ENCODE measurements around the gene ODAD3.

Gene ODAD3

DNA sequence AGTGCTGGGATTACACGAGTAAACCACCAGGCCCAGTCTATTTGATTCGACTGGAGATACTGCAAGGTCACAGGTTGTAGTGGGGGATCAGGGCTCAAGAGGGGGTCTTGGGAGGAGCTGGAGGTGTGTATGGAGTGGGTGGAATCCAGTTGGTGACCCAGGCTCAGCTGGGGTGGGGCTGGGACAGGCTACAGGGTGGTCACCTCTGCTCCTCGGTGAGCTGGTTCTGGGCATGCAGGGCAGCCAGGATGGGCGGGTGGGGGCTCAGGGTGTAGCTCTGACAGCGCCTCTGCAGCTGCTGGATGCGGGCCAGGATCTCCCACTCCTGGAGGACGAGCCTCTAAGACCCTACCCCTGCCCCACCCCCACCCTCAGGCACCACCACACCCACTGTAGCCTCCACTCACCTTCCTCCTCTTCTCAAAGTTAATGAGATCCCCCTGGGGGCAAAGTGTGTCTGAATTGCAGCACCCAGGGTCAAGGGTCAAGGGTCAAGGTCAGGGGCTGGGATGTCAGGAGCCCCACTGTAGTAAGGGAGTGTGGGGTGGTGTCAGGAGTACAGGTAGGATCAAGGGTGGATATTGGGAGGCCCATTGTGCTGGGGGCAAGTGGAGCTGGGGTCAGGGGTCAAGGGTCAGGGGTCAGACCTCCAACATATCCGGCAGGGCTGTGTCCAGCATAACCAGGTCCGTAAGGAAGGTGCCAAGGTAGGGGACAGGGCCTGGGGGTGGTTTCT is 32.9 kb downstream of the ODAD3 start:
- Histone ChIP-seq H3K36me3 (ENCODE audit: control insufficient read depth in 1 of 2, insufficient read depth in 2 of 2, low read depth in 1 of 2, low read length in 2 of 2) (no peaks in the 10 kb centered on the region), H3K18ac (ENCODE audit: low read depth in 1 of 2, low read length in 2 of 2) (no peak overlapping the region), H2BK120ac (ENCODE audit: low read depth, low read length) (no peak overlapping the region), H3K4ac (ENCODE audit: low read depth in 1 of 2, low read length in 2 of 2) (no peak overlapping the region), H3K4me1 (ENCODE audit: control insufficient read depth, insufficient read depth, low read depth, low read length) (peaks cover 2% of the 10 kb centered on the region), H2BK12ac (ENCODE audit: low read length in 2 of 2) (no peak overlapping the region), H3K27ac (ENCODE audit: low read length, poor library complexity, severe bottlenecking) (no peak overlapping the region), H3K4me2 (ENCODE audit: low read length, poor library complexity, severe bottlenecking) (no peak overlapping the region), H3K4me3 (ENCODE audit: insufficient read depth in 1 of 2, low read depth in 1 of 2, low read length in 2 of 2) (no peak overlapping the region), H3K14ac (ENCODE audit: low read length in 2 of 2) (no peak overlapping the region), H4K91ac (ENCODE audit: low read length) (no peak overlapping the region), H2AK5ac (ENCODE audit: low read length, severe bottlenecking) (no peak overlapping the region), H3K9ac (ENCODE audit: low read length) (no peak overlapping the region), H3K9me3 (ENCODE audit: control insufficient read depth, low read length) (no peaks in the 10 kb centered on the region), H3K79me1 (replicated peaks; ENCODE audit: low read length, poor library complexity, severe bottlenecking) (no peaks in the 10 kb centered on the region), H4K8ac (ENCODE audit: low read length) (no peak overlapping the region), H3K23ac (ENCODE audit: low read length in 2 of 2) (no peak overlapping the region), H2BK5ac (ENCODE audit: low read depth, low read length, poor library complexity, severe bottlenecking) (no peak overlapping the region), H3K27me3 (ENCODE audit: control insufficient read depth in 1 of 2, insufficient read depth in 1 of 2, low read length in 2 of 2) (peaks cover 10% of the 10 kb centered on the region in 2 experiments), H2AFZ (ENCODE audit: low read depth, low read length) (no peak overlapping the region), H2BK15ac (ENCODE audit: low read depth, poor library complexity, severe bottlenecking) (no peak overlapping the region)
- DNase-seq = no peak
- WGBS = 91% methylated on average over 5 of the region's 9 CpGs

DNA sequence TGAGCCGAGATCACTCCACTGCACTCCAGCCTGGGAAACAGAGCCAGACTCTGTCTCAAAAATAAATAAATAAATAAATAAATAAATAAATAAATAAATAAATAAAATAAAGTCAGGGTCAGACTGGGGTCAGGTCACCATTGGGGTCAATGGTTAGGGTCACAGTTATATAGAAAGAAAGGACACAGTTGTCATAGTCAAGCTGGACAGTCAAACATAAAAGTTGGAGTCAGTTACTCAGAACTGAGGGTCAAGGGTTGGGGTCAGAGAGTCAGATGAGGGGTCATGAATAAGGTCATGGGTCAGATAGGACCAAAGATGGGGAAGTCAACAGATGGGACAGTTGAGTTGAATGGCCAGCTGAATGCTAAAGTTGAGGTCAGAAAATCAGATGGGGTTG is 34.1 kb downstream of the ODAD3 start:
- Histone ChIP-seq H3K4me1 (ENCODE audit: control insufficient read depth, insufficient read depth, low read depth, low read length) (no peaks in the 10 kb centered on the region), H3K14ac (ENCODE audit: low read length in 2 of 2) (no peak overlapping the region), H2BK120ac (ENCODE audit: low read depth, low read length) (no peak overlapping the region), H2BK12ac (ENCODE audit: low read length in 2 of 2) (no peak overlapping the region), H3K36me3 (ENCODE audit: control insufficient read depth in 1 of 2, insufficient read depth in 2 of 2, low read depth in 1 of 2, low read length in 2 of 2) (no peaks in the 10 kb centered on the region), H4K91ac (ENCODE audit: low read length) (no peak overlapping the region), H3K9me3 (ENCODE audit: control insufficient read depth, low read length) (no peaks in the 10 kb centered on the region), H2BK15ac (ENCODE audit: low read depth, poor library complexity, severe bottlenecking) (no peak overlapping the region), H2AFZ (ENCODE audit: low read depth, low read length) (no peak overlapping the region), H3K4ac (ENCODE audit: low read depth in 1 of 2, low read length in 2 of 2) (no peak overlapping the region), H3K4me2 (ENCODE audit: low read length, poor library complexity, severe bottlenecking) (no peak overlapping the region), H3K23ac (ENCODE audit: low read length in 2 of 2) (no peak overlapping the region), H3K18ac (ENCODE audit: low read depth in 1 of 2, low read length in 2 of 2) (no peak overlapping the region), H3K79me1 (replicated peaks; ENCODE audit: low read length, poor library complexity, severe bottlenecking) (no peaks in the 10 kb centered on the region), H3K9ac (ENCODE audit: low read length) (no peak overlapping the region), H4K8ac (ENCODE audit: low read length) (no peak overlapping the region), H2BK5ac (ENCODE audit: low read depth, low read length, poor library complexity, severe bottlenecking) (no peak overlapping the region), H3K27ac (ENCODE audit: low read length, poor library complexity, severe bottlenecking) (no peak overlapping the region), H3K27me3 (ENCODE audit: control insufficient read depth in 1 of 2, insufficient read depth in 1 of 2, low read length in 2 of 2) (peaks cover 0 to under 1% of the 10 kb centered on the region in 2 experiments), H3K4me3 (ENCODE audit: insufficient read depth in 1 of 2, low read depth in 1 of 2, low read length in 2 of 2) (no peak overlapping the region), H2AK5ac (ENCODE audit: low read length, severe bottlenecking) (no peak overlapping the region)
- no peak for DNase-seq
- no CpG with 5 or more reads among the region's 1 CpG for WGBS

DNA sequence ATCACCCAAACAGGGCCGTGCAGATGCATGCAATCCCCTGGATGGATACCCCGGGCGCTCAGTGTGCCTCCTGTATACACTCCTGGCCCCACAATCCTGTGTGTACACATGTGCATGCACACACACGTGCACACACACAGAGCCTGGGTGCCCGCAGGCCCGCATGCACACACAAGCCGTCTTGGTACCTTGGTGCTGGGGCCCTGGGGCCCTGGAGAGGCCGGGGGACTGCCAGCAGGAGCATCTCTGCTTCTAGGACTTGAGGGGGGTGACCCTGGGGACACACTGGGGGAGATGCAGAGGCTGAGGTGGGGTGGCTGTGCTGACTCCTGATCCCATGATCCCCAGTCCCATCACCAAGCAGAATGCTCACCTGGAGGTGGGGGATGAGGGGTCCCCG is 35.3 kb downstream of the ODAD3 start:
- no peak for DNase-seq
- Histone ChIP-seq H3K4me1 (ENCODE audit: control insufficient read depth, insufficient read depth, low read depth, low read length) (no peaks in the 10 kb centered on the region), H3K14ac (ENCODE audit: low read length in 2 of 2) (no peak overlapping the region), H3K4me2 (ENCODE audit: low read length, poor library complexity, severe bottlenecking) (no peak overlapping the region), H4K91ac (ENCODE audit: low read length) (no peak overlapping the region), H2AK5ac (ENCODE audit: low read length, severe bottlenecking) (no peak overlapping the region), H4K8ac (ENCODE audit: low read length) (no peak overlapping the region), H2AFZ (ENCODE audit: low read depth, low read length) (no peak overlapping the region), H2BK120ac (ENCODE audit: low read depth, low read length) (no peak overlapping the region), H3K36me3 (ENCODE audit: control insufficient read depth in 1 of 2, insufficient read depth in 2 of 2, low read depth in 1 of 2, low read length in 2 of 2) (no peaks in the 10 kb centered on the region), H3K4me3 (ENCODE audit: insufficient read depth in 1 of 2, low read depth in 1 of 2, low read length in 2 of 2) (no peak overlapping the region), H3K27me3 (ENCODE audit: control insufficient read depth in 1 of 2, insufficient read depth in 1 of 2, low read length in 2 of 2) (no peaks in the 10 kb centered on the region), H3K9me3 (ENCODE audit: control insufficient read depth, low read length) (no peaks in the 10 kb centered on the region), H3K9ac (ENCODE audit: low read length) (no peak overlapping the region), H2BK15ac (ENCODE audit: low read depth, poor library complexity, severe bottlenecking) (no peak overlapping the region), H3K18ac (ENCODE audit: low read depth in 1 of 2, low read length in 2 of 2) (no peak overlapping the region), H3K4ac (ENCODE audit: low read depth in 1 of 2, low read length in 2 of 2) (no peak overlapping the region), H2BK12ac (ENCODE audit: low read length in 2 of 2) (no peak overlapping the region), H2BK5ac (ENCODE audit: low read depth, low read length, poor library complexity, severe bottlenecking) (no peak overlapping the region), H3K23ac (ENCODE audit: low read length in 2 of 2) (no peak overlapping the region), H3K79me1 (replicated peaks; ENCODE audit: low read length, poor library complexity, severe bottlenecking) (no peaks in the 10 kb centered on the region), H3K27ac (ENCODE audit: low read length, poor library complexity, severe bottlenecking) (no peak overlapping the region)
- 93% methylated on average over 8 of the region's 9 CpGs for WGBS

DNA sequence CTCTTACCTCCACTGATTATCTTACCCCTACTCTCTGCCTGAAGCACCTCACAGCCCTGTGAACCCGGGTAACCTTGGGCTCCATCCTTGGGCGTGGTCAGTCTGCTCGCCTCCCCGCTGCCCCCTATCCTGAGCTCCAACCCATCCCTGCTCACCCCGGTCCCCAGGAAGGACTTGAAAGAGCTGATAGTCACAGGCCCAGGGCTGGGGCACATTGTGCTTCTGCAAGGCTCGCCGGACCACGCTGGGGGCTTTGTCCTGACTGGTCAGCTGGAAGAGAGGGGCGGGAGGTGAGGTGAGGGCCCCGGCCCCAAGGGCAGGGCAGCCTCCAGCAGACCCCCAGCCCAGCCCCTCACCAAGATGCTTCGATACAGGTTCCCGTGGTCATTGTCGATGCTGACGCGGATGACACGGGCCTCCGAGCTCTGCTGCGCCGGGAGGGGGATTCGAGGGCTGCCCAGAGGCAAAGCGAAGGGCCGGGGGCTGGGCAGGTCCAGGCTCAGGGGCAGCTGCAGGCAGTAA is 37.8 kb downstream of the ODAD3 start:
- 95% methylated on average over 22 of the region's 22 CpGs for WGBS
- Histone ChIP-seq H3K36me3 (ENCODE audit: control insufficient read depth in 1 of 2, insufficient read depth in 2 of 2, low read depth in 1 of 2, low read length in 2 of 2) (no peaks in the 10 kb centered on the region), H2BK5ac (ENCODE audit: low read depth, low read length, poor library complexity, severe bottlenecking) (no peak overlapping the region), H4K8ac (ENCODE audit: low read length) (no peak overlapping the region), H3K27me3 (ENCODE audit: control insufficient read depth in 1 of 2, insufficient read depth in 1 of 2, low read length in 2 of 2) (peaks cover 0 to 6% of the 10 kb centered on the region in 2 experiments), H3K4me3 (ENCODE audit: insufficient read depth in 1 of 2, low read depth in 1 of 2, low read length in 2 of 2) (no peak overlapping the region), H3K4me1 (ENCODE audit: control insufficient read depth, insufficient read depth, low read depth, low read length) (no peaks in the 10 kb centered on the region), H4K91ac (ENCODE audit: low read length) (no peak overlapping the region), H3K23ac (ENCODE audit: low read length in 2 of 2) (no peak overlapping the region), H3K14ac (ENCODE audit: low read length in 2 of 2) (no peak overlapping the region), H2BK120ac (ENCODE audit: low read depth, low read length) (no peak overlapping the region), H2BK12ac (ENCODE audit: low read length in 2 of 2) (no peak overlapping the region), H3K9ac (ENCODE audit: low read length) (no peak overlapping the region), H3K4ac (ENCODE audit: low read depth in 1 of 2, low read length in 2 of 2) (no peak overlapping the region), H3K79me1 (replicated peaks; ENCODE audit: low read length, poor library complexity, severe bottlenecking) (no peaks in the 10 kb centered on the region), H3K4me2 (ENCODE audit: low read length, poor library complexity, severe bottlenecking) (no peak overlapping the region), H3K27ac (ENCODE audit: low read length, poor library complexity, severe bottlenecking) (no peak overlapping the region), H2AK5ac (ENCODE audit: low read length, severe bottlenecking) (no peak overlapping the region), H3K9me3 (ENCODE audit: control insufficient read depth, low read length) (no peaks in the 10 kb centered on the region), H3K18ac (ENCODE audit: low read depth in 1 of 2, low read length in 2 of 2) (no peak overlapping the region), H2AFZ (ENCODE audit: low read depth, low read length) (no peak overlapping the region), H2BK15ac (ENCODE audit: low read depth, poor library complexity, severe bottlenecking) (no peak overlapping the region)
- no peak for DNase-seq
